Stomach (tissue), 9 donors: ENCODE measurements around the gene CALM3. TPM values are rescaled to one million over a fixed set of nuclear protein-coding genes. Genes with fewer than 3 reads are reported as not detected.

Experiments
- DNase-seq, 2 donors: peaks; one replicate each; pipeline versions ENCODE4 v3.0.0 to v3.0.0-alpha.2; 2013 to 2019
- H3K27ac ChIP-seq, 5 donors: fragments of 200-600 bp in 4 of 5; sonication (generic) in 4 of 5; one replicate each; pipeline ENCODE4 v1.5.1; 2013 to 2019; ENCODE audit warnings: mild to moderate bottlenecking in 1 of 5, moderate library complexity in 1 of 5
- H3K27me3 ChIP-seq, 3 donors: fragments of 200-600 bp; sonication (generic); one replicate each; pipeline ENCODE4 v1.5.1; 2017 to 2019; ENCODE audit warnings: mixed run types in 1 of 3
- H3K36me3 ChIP-seq, 4 donors: fragments of 200-600 bp; sonication (generic); 1 replicate in 3 of 4; 2 replicates in 1 of 4; pipeline ENCODE4 v1.5.1; 2016 to 2019
- H3K4me1 ChIP-seq, 4 donors: fragments of 200-600 bp; sonication (generic); one replicate each; pipeline ENCODE4 v1.5.1; 2016 to 2019
- H3K4me3 ChIP-seq, 4 donors: fragments of 200-600 bp; sonication (generic) in 3 of 4; one replicate each; pipeline ENCODE4 v1.5.1; 2016 to 2019; ENCODE audit warnings: mild to moderate bottlenecking in 1 of 4
- H3K9me3 ChIP-seq, 4 donors: fragments of 200-600 bp; sonication (generic); one replicate each; pipeline ENCODE4 v1.5.1; 2016 to 2019
- CTCF ChIP-seq, 7 experiments: fragments of 450-650 bp in 4 of 7; fragments of 200-600 bp in 3 of 7; sonication (generic) in 3 of 7; IDR thresholded peaks; one replicate each; pipeline ENCODE4 v1.5.1; 2016 to 2019; ENCODE audit warnings: antibody characterized with exemption in 7 of 7, control low read depth in 2 of 7, mild to moderate bottlenecking in 1 of 7
- EP300 ChIP-seq: sonication (generic); formaldehyde crosslinking; IDR thresholded peaks from one replicate; pipeline ENCODE4 v1.6.1; 2017; ENCODE audit warnings: antibody characterized with exemption
- POLR2A ChIP-seq, 4 donors: fragments of 450-650 bp; IDR thresholded peaks; one replicate each; pipeline ENCODE4 v1.6.1; 2016; ENCODE audit warnings: antibody characterized with exemption in 4 of 4, control low read depth in 2 of 4, mild to moderate bottlenecking in 1 of 4, moderate library complexity in 1 of 4
- POLR2AphosphoS5 ChIP-seq, 3 donors: sonication (generic); formaldehyde crosslinking; IDR thresholded peaks; one replicate each; pipeline ENCODE4 v1.6.1; 2016; ENCODE audit warnings: antibody characterized with exemption in 3 of 3
- WGBS, 5 donors: extraction: QIAGEN DNeasy Blood & Tissue Kit in 3 of 5; methylation state at CpG; one replicate each; pipeline versions ENCODE4 v1.1.5 to v1.1.7; 2013 to 2018; 5-methylcytosine and 5-hydroxymethylcytosine counted together
- intact Hi-C: fragments of 100-400 bp; cut with DNase I; formaldehyde crosslinking; loops from one replicate; pipeline ENCODE4 v1.15.1; 2023; ENCODE audit warnings: low total_unique reads
- polyA plus RNA-seq, 3 donors: library from polyadenylated mRNA; stranded (reverse); fragments of 200-250 nt; gene quantifications; one replicate each; pipeline ENCODE4 v1.2.3, GENCODE V29; 2013
- total RNA-seq, 5 donors: library from RNA; depleted of rRNA; stranded (reverse); fragments of >200 nt; gene quantifications; one replicate each; pipeline versions ENCODE4 v1.1.0 to v1.2.3, GENCODE V29; 2014 to 2016
- donor health status: healthy with polysubstance abuse.
- donor health status: Bipolar disorder and iron deficiency.
- donor health status: healthy.

Gene CALM3
- total and polyA plus RNA-seq, 8 donors = 84.2 to 203 (median 112) TPM

GRCh38 chr19:46634045-46634655, 33.0 kb downstream of the CALM3 start:
- peaks cover 0 to 55% (median 11%) of the 10 kb centered on the region in 3 donors for H3K27me3 ChIP-seq
- H3K9me3 ChIP-seq = no peaks in the 10 kb centered on the region
- WGBS, 5 donors = 3 to 9% (median 4%) methylated on average over 24 to 38 of the region's 38 CpGs
- H3K4me1 ChIP-seq = peaks cover 22 to 57% (median 49%) of the 10 kb centered on the region in 4 donors
- H3K27ac ChIP-seq = peak overlapping the region in 2 of 5 donors; percentile 35 to 56
- H3K4me3 ChIP-seq = peak overlapping the region; percentile 31 to 40 (median 36)
- TF ChIP-seq POLR2AphosphoS5 (IDR thresholded peaks at IDR 0.05) = peak in 1 of 3 donors; percentile 55
- no peak for TF ChIP-seq POLR2A (IDR thresholded peaks at IDR 0.05)
- intact Hi-C loops = no loop called here
- DNase-seq = peak; percentile 95 to 96
- no peaks in the 10 kb centered on the region for H3K36me3 ChIP-seq

GRCh38 chr19:46634656-46635218, 33.6 kb downstream of the CALM3 start:
- intact Hi-C loops = no loop called here
- peaks cover 0 to 61% (median 17%) of the 10 kb centered on the region in 3 donors for H3K27me3 ChIP-seq
- H3K4me3 ChIP-seq = peak overlapping the region; percentile 31 to 40 (median 36)
- peak overlapping the region in 1 of 5 donors; percentile 56 for H3K27ac ChIP-seq
- DNase-seq = no peak
- peaks cover 28 to 60% (median 52%) of the 10 kb centered on the region in 4 donors for H3K4me1 ChIP-seq
- WGBS, 5 donors = 3 to 9% (median 6%) methylated on average over 17 to 23 of the region's 23 CpGs
- no peaks in the 10 kb centered on the region for H3K36me3 ChIP-seq
- TF ChIP-seq EP300 (no peak), POLR2A (IDR thresholded peaks at IDR 0.05) (no peak), POLR2AphosphoS5 (IDR thresholded peaks at IDR 0.05) (no peak), CTCF (IDR thresholded peaks at IDR 0.05) (no peak)
- no peaks in the 10 kb centered on the region for H3K9me3 ChIP-seq

- DNase-seq = no peak
- Histone ChIP-seq H3K27me3 (peaks cover 0 to 74% (median 22%) of the 10 kb centered on the region in 3 donors), H3K4me1 (peaks cover 30 to 56% (median 52%) of the 10 kb centered on the region in 4 donors), H3K36me3 (no peaks in the 10 kb centered on the region), H3K27ac (peak within 1 kb of the TSS in 1 of 5 donors; percentile 51), H3K9me3 (no peaks in the 10 kb centered on the region), H3K4me3 (no peak within 1 kb of the TSS)
- intact Hi-C loops = no loop called here
- 16 to 35% (median 23%) methylated on average over 23 to 34 of the region's 34 CpGs for WGBS, 5 donors
- TF ChIP-seq POLR2A (IDR thresholded peaks at IDR 0.05) = no peak
- TF ChIP-seq CTCF (IDR thresholded peaks at IDR 0.05) = no peak
- no peak for TF ChIP-seq EP300
- TF ChIP-seq POLR2AphosphoS5 (IDR thresholded peaks at IDR 0.05) = no peak
Measured at GRCh38 chr19:46635920-46636761, 35.0 kb downstream of the CALM3 start, which contains the start of gene GNG8. GNG8 (minus strand) TSS chr19:46636202; CDS start chr19:46634682, 1,520 bp downstream.

- Histone ChIP-seq H3K36me3 (no peaks in the 10 kb centered on the region), H3K4me1 (peaks cover 30 to 56% (median 52%) of the 10 kb centered on the region in 4 donors), H3K9me3 (no peaks in the 10 kb centered on the region), H3K27ac (no peak overlapping the region), H3K4me3 (no peak overlapping the region), H3K27me3 (peaks cover 0 to 74% (median 22%) of the 10 kb centered on the region in 3 donors)
- no peak for TF ChIP-seq POLR2AphosphoS5 (IDR thresholded peaks at IDR 0.05)
- no peak for TF ChIP-seq EP300
- no peak for TF ChIP-seq CTCF (IDR thresholded peaks at IDR 0.05)
- WGBS, 5 donors = 75 to 80% (median 77%) methylated on average over 14 of the region's 14 CpGs
- intact Hi-C loops = no loop called here
- no peak for DNase-seq
Measured at GRCh38 chr19:46637224-46637623, 36.1 kb downstream of the CALM3 start.
